ENCODE measurements around the gene EXOC4. TPM values are rescaled to one million over a fixed set of nuclear protein-coding genes. Genes with fewer than 3 reads are reported as not detected.

EXOC4 gene
- total RNA-seq, 1 experiment from 2014 or later = 71.0 TPM

DNA sequence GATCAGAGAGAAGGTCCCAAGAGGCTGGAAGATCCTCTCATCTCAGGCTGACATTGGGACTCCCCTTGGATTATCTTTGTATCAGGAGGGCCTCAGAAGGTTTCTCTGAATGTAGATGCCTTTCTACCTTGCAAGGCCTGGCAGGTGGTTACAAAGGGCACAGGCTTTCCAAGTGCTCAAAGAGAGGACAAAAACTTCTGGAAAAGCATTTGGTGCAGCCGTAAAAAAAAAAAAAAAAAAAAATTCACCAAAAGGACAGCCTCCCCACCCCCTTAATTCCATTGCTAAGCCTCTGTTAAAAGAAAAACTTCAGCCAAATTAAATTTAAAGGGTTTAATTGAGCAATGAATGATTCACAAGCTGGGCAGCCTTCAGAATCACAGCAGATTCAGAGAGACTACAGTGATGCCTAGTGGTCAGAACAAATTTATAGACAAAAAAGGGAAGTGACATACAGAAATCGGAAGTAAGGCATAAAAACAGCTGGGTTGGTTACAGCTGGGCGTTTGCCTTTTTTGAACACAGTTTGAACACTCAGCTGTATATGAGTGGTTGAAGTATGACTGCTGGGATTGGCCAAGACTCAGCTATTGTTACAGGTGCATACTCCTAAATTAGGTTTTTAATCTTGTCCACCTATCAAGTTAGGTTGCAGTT is 831.7 kb downstream of the EXOC4 start:
- in situ Hi-C loops (cut with HindIII; ENCODE audit: low pct_unique_long_range_greater_than_20kb, low sequenced_read_pairs) = no loop called here
- no peak for DNase-seq (ENCODE audit: low read depth, low spot score)
- intact Hi-C loops (cut with micrococcal nuclease; ENCODE audit: unreplicated experiment) = no loop called here
- Histone ChIP-seq H3K36me3 (ENCODE audit: control insufficient read depth, insufficient read depth, low read length) (no peaks in the 10 kb centered on the region), H3K9me3 (ENCODE audit: control insufficient read depth, insufficient read depth, low read depth, low read length) (peaks cover 17% of the 10 kb centered on the region), H3K27me3 (ENCODE audit: control insufficient read depth, insufficient read depth, low read length) (no peaks in the 10 kb centered on the region), H3K4me3 (ENCODE audit: low read depth in 2 of 2, low read length in 2 of 2) (no peak overlapping the region), H3K4me1 (ENCODE audit: control insufficient read depth, insufficient read depth, low read length) (no peaks in the 10 kb centered on the region), H3K27ac (ENCODE audit: low read length) (no peak overlapping the region)
- TF ChIP-seq SIN3A (IDR thresholded peaks at IDR 0.05; ENCODE audit: borderline replicate concordance, insufficient read depth, low read depth, low read length) (no peak), POLR2AphosphoS5 (IDR thresholded peaks at IDR 0.05; ENCODE audit: low read depth, low read length) (no peak), TCF7L2 (IDR thresholded peaks at IDR 0.05; ENCODE audit: low read depth, low read length) (no peak)
- TF ChIP-seq, protein P1, sequence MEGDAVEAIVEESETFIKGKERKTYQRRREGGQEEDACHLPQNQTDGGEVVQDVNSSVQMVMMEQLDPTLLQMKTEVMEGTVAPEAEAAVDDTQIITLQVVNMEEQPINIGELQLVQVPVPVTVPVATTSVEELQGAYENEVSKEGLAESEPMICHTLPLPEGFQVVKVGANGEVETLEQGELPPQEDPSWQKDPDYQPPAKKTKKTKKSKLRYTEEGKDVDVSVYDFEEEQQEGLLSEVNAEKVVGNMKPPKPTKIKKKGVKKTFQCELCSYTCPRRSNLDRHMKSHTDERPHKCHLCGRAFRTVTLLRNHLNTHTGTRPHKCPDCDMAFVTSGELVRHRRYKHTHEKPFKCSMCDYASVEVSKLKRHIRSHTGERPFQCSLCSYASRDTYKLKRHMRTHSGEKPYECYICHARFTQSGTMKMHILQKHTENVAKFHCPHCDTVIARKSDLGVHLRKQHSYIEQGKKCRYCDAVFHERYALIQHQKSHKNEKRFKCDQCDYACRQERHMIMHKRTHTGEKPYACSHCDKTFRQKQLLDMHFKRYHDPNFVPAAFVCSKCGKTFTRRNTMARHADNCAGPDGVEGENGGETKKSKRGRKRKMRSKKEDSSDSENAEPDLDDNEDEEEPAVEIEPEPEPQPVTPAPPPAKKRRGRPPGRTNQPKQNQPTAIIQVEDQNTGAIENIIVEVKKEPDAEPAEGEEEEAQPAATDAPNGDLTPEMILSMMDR (IDR thresholded peaks at IDR 0.05) = no peak
- TF ChIP-seq, protein P2, sequence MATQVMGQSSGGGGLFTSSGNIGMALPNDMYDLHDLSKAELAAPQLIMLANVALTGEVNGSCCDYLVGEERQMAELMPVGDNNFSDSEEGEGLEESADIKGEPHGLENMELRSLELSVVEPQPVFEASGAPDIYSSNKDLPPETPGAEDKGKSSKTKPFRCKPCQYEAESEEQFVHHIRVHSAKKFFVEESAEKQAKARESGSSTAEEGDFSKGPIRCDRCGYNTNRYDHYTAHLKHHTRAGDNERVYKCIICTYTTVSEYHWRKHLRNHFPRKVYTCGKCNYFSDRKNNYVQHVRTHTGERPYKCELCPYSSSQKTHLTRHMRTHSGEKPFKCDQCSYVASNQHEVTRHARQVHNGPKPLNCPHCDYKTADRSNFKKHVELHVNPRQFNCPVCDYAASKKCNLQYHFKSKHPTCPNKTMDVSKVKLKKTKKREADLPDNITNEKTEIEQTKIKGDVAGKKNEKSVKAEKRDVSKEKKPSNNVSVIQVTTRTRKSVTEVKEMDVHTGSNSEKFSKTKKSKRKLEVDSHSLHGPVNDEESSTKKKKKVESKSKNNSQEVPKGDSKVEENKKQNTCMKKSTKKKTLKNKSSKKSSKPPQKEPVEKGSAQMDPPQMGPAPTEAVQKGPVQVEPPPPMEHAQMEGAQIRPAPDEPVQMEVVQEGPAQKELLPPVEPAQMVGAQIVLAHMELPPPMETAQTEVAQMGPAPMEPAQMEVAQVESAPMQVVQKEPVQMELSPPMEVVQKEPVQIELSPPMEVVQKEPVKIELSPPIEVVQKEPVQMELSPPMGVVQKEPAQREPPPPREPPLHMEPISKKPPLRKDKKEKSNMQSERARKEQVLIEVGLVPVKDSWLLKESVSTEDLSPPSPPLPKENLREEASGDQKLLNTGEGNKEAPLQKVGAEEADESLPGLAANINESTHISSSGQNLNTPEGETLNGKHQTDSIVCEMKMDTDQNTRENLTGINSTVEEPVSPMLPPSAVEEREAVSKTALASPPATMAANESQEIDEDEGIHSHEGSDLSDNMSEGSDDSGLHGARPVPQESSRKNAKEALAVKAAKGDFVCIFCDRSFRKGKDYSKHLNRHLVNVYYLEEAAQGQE (IDR thresholded peaks at IDR 0.05; ENCODE audit: insufficient read depth in 1 of 2, low read depth in 2 of 2, low read length in 1 of 2) = no peak
- no peak for ATAC-seq
- ChIA-PET CTCF (no interaction called here), POLR2A (interaction anchor here (0.6 kb wide), 1 partner anchor 363 kb away, joined by 5 read pairs; no protein-coding TSS in a partner anchor)
- BruUV-seq (replicated peaks) = no TSS peak

DNA sequence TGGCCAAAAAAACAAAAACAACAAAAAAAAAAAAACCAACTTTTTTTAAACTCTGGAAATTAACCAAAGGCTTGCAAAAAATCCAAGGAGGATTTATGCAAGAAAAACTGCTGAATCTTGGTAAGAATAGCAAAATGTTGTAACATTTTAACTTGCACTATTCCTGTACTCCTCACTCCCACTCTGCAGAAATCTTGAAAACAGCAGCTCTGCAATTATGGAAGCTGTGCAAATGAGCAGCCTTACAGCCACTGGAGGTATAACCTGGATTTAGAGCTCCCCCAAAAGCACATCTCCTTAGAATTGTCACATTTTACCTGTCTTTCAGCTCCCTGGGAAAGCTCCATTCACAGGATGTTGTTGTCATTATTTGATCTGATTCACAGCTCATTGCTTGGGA is 832.4 kb downstream of the EXOC4 start:
- H3K27me3 ChIP-seq (ENCODE audit: control insufficient read depth, insufficient read depth, low read length) = no peaks in the 10 kb centered on the region
- peaks cover 22% of the 10 kb centered on the region for H3K9me3 ChIP-seq (ENCODE audit: control insufficient read depth, insufficient read depth, low read depth, low read length)
- ChIA-PET POLR2A (interaction anchor here (0.6 kb wide), 1 partner anchor 362 kb away, joined by 5 read pairs; no protein-coding TSS in a partner anchor), CTCF (no interaction called here)
- BruUV-seq (replicated peaks) = no TSS peak
- TF ChIP-seq, protein P2 (IDR thresholded peaks at IDR 0.05; ENCODE audit: insufficient read depth in 1 of 2, low read depth in 2 of 2, low read length in 1 of 2) = no peak
- no peak for TF ChIP-seq TCF7L2 (IDR thresholded peaks at IDR 0.05; ENCODE audit: low read depth, low read length)
- TF ChIP-seq, protein P1 (IDR thresholded peaks at IDR 0.05) = no peak
- TF ChIP-seq POLR2AphosphoS5 (IDR thresholded peaks at IDR 0.05; ENCODE audit: low read depth, low read length) = no peak
- TF ChIP-seq SIN3A (IDR thresholded peaks at IDR 0.05; ENCODE audit: borderline replicate concordance, insufficient read depth, low read depth, low read length) = no peak
- H3K36me3 ChIP-seq (ENCODE audit: control insufficient read depth, insufficient read depth, low read length) = no peaks in the 10 kb centered on the region
- ATAC-seq = no peak
- no peak overlapping the region for H3K4me3 ChIP-seq (ENCODE audit: low read depth in 2 of 2, low read length in 2 of 2)
- intact Hi-C loops (cut with micrococcal nuclease; ENCODE audit: unreplicated experiment) = no loop called here
- H3K4me1 ChIP-seq (ENCODE audit: control insufficient read depth, insufficient read depth, low read length) = no peaks in the 10 kb centered on the region
- DNase-seq (ENCODE audit: low read depth, low spot score) = no peak
- in situ Hi-C loops (cut with HindIII; ENCODE audit: low pct_unique_long_range_greater_than_20kb, low sequenced_read_pairs) = no loop called here
- no peak overlapping the region for H3K27ac ChIP-seq (ENCODE audit: low read length)

All from Panc1 (cell line).